DOHH2 (cell line): Measurements from ENCODE around the gene DCAF15.

Source experiments
- CTCF ChIP-seq: fragments of 200-600 bp; sonication (generic); IDR thresholded peaks from one replicate; pipeline ENCODE4 v1.5.1; 2014; ENCODE audit warnings: antibody characterized with exemption, mild to moderate bottlenecking, low read depth, low read length; ENCODE audit not compliant: poor library complexity, severe bottlenecking
- EZH2phosphoT487 ChIP-seq: fragments of 200-600 bp; sonication (generic); IDR thresholded peaks from 2 replicates; pipeline ENCODE4 v1.6.1; 2017; ENCODE audit warnings: borderline replicate concordance, mild to moderate bottlenecking, antibody characterized with exemption, low read length, moderate library complexity, mixed read lengths

GRCh38 chr19:13929956-13930355 is 22.4 kb upstream of the DCAF15 start:
- TF ChIP-seq EZH2phosphoT487 (no peak), CTCF (no peak)
